IMR-90 (cell line): ENCODE data around the gene TSR3. TPM values are rescaled to one million over a fixed set of nuclear protein-coding genes. Genes with fewer than 3 reads are reported as not detected.

Source experiments
- ATAC-seq: fragments of 200-7000 bp; cut with Tn5 transposase; 2 replicates; pipeline ENCODE4 v1.9.1; 2020; ENCODE audit warnings: low read depth, mild to moderate bottlenecking, moderate library complexity
- BruUV-seq: library from RNA; stranded (reverse); fragments of 400-500 nt; replicated peaks from 2 replicates; lab custom pipeline; 2021; lab: Mats Ljungman, UMichigan
- CTCF ChIA-PET: fragments of 300-600 bp; formaldehyde crosslinking; extraction: SDS; loops from one replicate; lab custom pipeline; 2021; ENCODE audit warnings: antibody characterized with exemption; lab: Yijun Ruan, JAX
- POLR2A ChIA-PET: fragments of 300-600 bp; sonication (Branson Sonifier 250); formaldehyde crosslinking; loops from one replicate; lab custom pipeline; 2022; ENCODE audit warnings: antibody characterized with exemption; ENCODE audit not compliant: unreplicated experiment; lab: Charles Lee
- DNase-seq: peaks from one replicate; pipeline ENCODE4 v3.0.0; 2013
- H2AFZ ChIP-seq: replicated peaks from 2 replicates; pipeline ENCODE3; 2013; ENCODE audit warnings: low read length, mild to moderate bottlenecking; ENCODE audit not compliant: poor library complexity
- H2AK5ac ChIP-seq: 2 replicates; pipeline ENCODE4 v1.6.1; 2013; ENCODE audit warnings: low read depth, low read length, inconsistent platforms
- H2AK9ac ChIP-seq: replicated peaks from 2 replicates; pipeline ENCODE3; 2013; ENCODE audit warnings: mild to moderate bottlenecking, low read depth, low read length, moderate library complexity; ENCODE audit not compliant: poor library complexity
- H2BK120ac ChIP-seq: 2 replicates; pipeline ENCODE4 v1.6.1; 2013; ENCODE audit warnings: low read depth, low read length, inconsistent platforms
- H2BK15ac ChIP-seq: 3 replicates; pipeline ENCODE4 v1.6.1; 2013; ENCODE audit warnings: low read depth, low read length, inconsistent platforms
- H2BK20ac ChIP-seq: 2 replicates; pipeline ENCODE4 v1.6.1; 2013; ENCODE audit warnings: low read depth, mild to moderate bottlenecking, inconsistent platforms, low read length, moderate library complexity
- H2BK5ac ChIP-seq: 2 replicates; pipeline ENCODE4 v1.6.1; 2013; ENCODE audit warnings: mild to moderate bottlenecking, low read depth, low read length, inconsistent platforms; ENCODE audit not compliant: poor library complexity, severe bottlenecking
- H3K14ac ChIP-seq: replicated peaks from 2 replicates; pipeline ENCODE4 v1.6.1; 2013; ENCODE audit warnings: low read depth, low read length, inconsistent platforms
- H3K18ac ChIP-seq: 2 replicates; pipeline ENCODE4 v1.6.1; 2013; ENCODE audit warnings: low read depth, low read length, control low read depth
- H3K23ac ChIP-seq: 2 replicates; pipeline ENCODE4 v1.6.1; 2013; ENCODE audit warnings: low read depth, low read length, inconsistent platforms
- H3K27ac ChIP-seq: 2 replicates; pipeline ENCODE4 v1.5.1; 2013; ENCODE audit warnings: mild to moderate bottlenecking, control low read depth, low read length; ENCODE audit not compliant: insufficient read depth
- H3K27me3 ChIP-seq: 2 replicates; pipeline ENCODE4 v1.6.1; 2013; ENCODE audit warnings: low read length; ENCODE audit not compliant: control insufficient read depth, insufficient read depth
- H3K36me3 ChIP-seq: 2 replicates; pipeline ENCODE4 v1.6.1; 2013; ENCODE audit warnings: low read length, mixed read lengths; ENCODE audit not compliant: control insufficient read depth, insufficient read depth
- H3K4ac ChIP-seq: 2 replicates; pipeline ENCODE4 v1.6.1; 2013; ENCODE audit warnings: low read depth, low read length, inconsistent platforms
- H3K4me1 ChIP-seq: 2 replicates; pipeline ENCODE4 v1.6.1; 2013; ENCODE audit warnings: low read length, mixed read lengths; ENCODE audit not compliant: control insufficient read depth, insufficient read depth
- H3K4me2 ChIP-seq: 2 replicates; pipeline ENCODE4 v1.6.1; 2013; ENCODE audit warnings: low read depth, mild to moderate bottlenecking, control low read depth, low read length, moderate library complexity
- H3K4me3 ChIP-seq: 2 replicates; pipeline ENCODE4 v1.5.1; 2013; ENCODE audit warnings: low read depth, mild to moderate bottlenecking, control low read depth, low read length, moderate library complexity; ENCODE audit not compliant: insufficient read depth
- H3K56ac ChIP-seq: 2 replicates; pipeline ENCODE4 v1.6.1; 2013; ENCODE audit warnings: low read length, inconsistent platforms; ENCODE audit not compliant: insufficient read depth; ENCODE audit errors: extremely low read depth
- H3K79me1 ChIP-seq, 2 experiments: 2 replicates each; pipeline ENCODE4 v1.6.1; 2013; ENCODE audit warnings: low read length in 2 of 2, inconsistent platforms in 1 of 2, low read depth in 1 of 2
- H3K9ac ChIP-seq: 2 replicates; pipeline ENCODE4 v1.6.1; 2013; ENCODE audit warnings: low read depth, low read length, control low read depth
- H3K9me1 ChIP-seq: 2 replicates; pipeline ENCODE4 v1.6.1; 2013; ENCODE audit warnings: low read length, inconsistent platforms; ENCODE audit not compliant: insufficient read depth
- H3K9me3 ChIP-seq: 2 replicates; pipeline ENCODE4 v1.6.1; 2013; ENCODE audit warnings: low read length; ENCODE audit not compliant: control insufficient read depth, insufficient read depth
- H4K20me1 ChIP-seq: 2 replicates; pipeline ENCODE4 v1.6.1; 2013; ENCODE audit warnings: low read length, inconsistent platforms; ENCODE audit not compliant: insufficient read depth
- H4K5ac ChIP-seq: 2 replicates; pipeline ENCODE4 v1.6.1; 2013; ENCODE audit warnings: mild to moderate bottlenecking, low read depth, low read length, control low read depth
- H4K8ac ChIP-seq, 2 experiments: 2 replicates each; pipeline ENCODE4 v1.6.1; 2013; ENCODE audit warnings: low read depth in 2 of 2, low read length in 2 of 2, control low read depth in 1 of 2, inconsistent platforms in 1 of 2
- H4K91ac ChIP-seq: 2 replicates; pipeline ENCODE4 v1.6.1; 2013; ENCODE audit warnings: low read depth, low read length, inconsistent platforms; ENCODE audit not compliant: insufficient read depth
- BHLHE40 ChIP-seq: fragments of 150-350 bp; IDR thresholded peaks from 2 replicates; pipeline ENCODE4 v1.6.1; 2016; ENCODE audit warnings: mild to moderate bottlenecking, low read depth, low read length
- CEBPB ChIP-seq: IDR thresholded peaks from 2 replicates; pipeline ENCODE4 v1.6.1; 2012; ENCODE audit warnings: low read depth, low read length, improper control_type of control experiment
- CHD1 ChIP-seq: IDR thresholded peaks from 2 replicates; pipeline ENCODE4 v1.6.1; 2012; ENCODE audit warnings: low read depth, low read length, improper control_type of control experiment
- CTCF ChIP-seq: conservative IDR thresholded peaks from 2 replicates; pipeline ENCODE4 v1.5.1; 2012; ENCODE audit warnings: mild to moderate bottlenecking, low read depth, low read length, improper control_type of control experiment
- ELK1 ChIP-seq: fragments of 150-350 bp; IDR thresholded peaks from 2 replicates; pipeline ENCODE4 v1.6.1; 2016; ENCODE audit warnings: low read depth, mild to moderate bottlenecking, low read length, moderate library complexity, borderline replicate concordance
- FOS ChIP-seq: fragments of 150-350 bp; IDR thresholded peaks from 2 replicates; pipeline ENCODE4 v1.6.1; 2016; ENCODE audit warnings: low read depth, low read length
- MAFK ChIP-seq: IDR thresholded peaks from 2 replicates; pipeline ENCODE4 v1.6.1; 2012; ENCODE audit warnings: low read depth, low read length, improper control_type of control experiment
- MAZ ChIP-seq: IDR thresholded peaks from 2 replicates; pipeline ENCODE4 v1.6.1; 2012; ENCODE audit warnings: low read depth, mild to moderate bottlenecking, low read length, improper control_type of control experiment, moderate library complexity, borderline replicate concordance
- MXI1 ChIP-seq: IDR thresholded peaks from 2 replicates; pipeline ENCODE4 v1.6.1; 2012; ENCODE audit warnings: low read depth, mild to moderate bottlenecking, low read length, moderate library complexity, borderline replicate concordance
- NFE2L2 ChIP-seq: fragments of 150-350 bp; IDR thresholded peaks from 2 replicates; pipeline ENCODE4 v1.6.1; 2016; ENCODE audit warnings: low read depth, mild to moderate bottlenecking, low read length
- POLR2A ChIP-seq: IDR thresholded peaks from 2 replicates; pipeline ENCODE4 v1.6.1; 2012; ENCODE audit warnings: mild to moderate bottlenecking, low read depth, low read length
- RAD21 ChIP-seq: IDR thresholded peaks from 2 replicates; pipeline ENCODE4 v1.6.1; 2012; ENCODE audit warnings: low read length, improper control_type of control experiment
- RCOR1 ChIP-seq: IDR thresholded peaks from 2 replicates; pipeline ENCODE4 v1.6.1; 2012; ENCODE audit warnings: mild to moderate bottlenecking, low read length, improper control_type of control experiment; ENCODE audit not compliant: insufficient replicate concordance
- RFX5 ChIP-seq: IDR thresholded peaks from 2 replicates; pipeline ENCODE4 v1.8.0; 2012; ENCODE audit warnings: low read depth, mild to moderate bottlenecking, low read length, moderate library complexity
- SMC3 ChIP-seq: fragments of 150-350 bp; IDR thresholded peaks from 2 replicates; pipeline ENCODE4 v1.6.1; 2016; ENCODE audit warnings: low read depth, mild to moderate bottlenecking, antibody characterized with exemption, low read length, moderate library complexity
- USF2 ChIP-seq: fragments of 150-350 bp; IDR thresholded peaks from 2 replicates; pipeline ENCODE4 v1.6.1; 2017; ENCODE audit warnings: mild to moderate bottlenecking, antibody characterized with exemption, low read length, low read depth
- WGBS, 2 experiments: methylation state at CpG; one replicate each; pipeline versions ENCODE4 v1.1.5 to v1.1.7; 2013; ENCODE audit warnings: missing lambda C conversion rate in 2 of 2; ENCODE audit not compliant: insufficient read length in 1 of 2; ENCODE audit errors: extremely low coverage in 2 of 2; 5-methylcytosine and 5-hydroxymethylcytosine counted together
- dilution Hi-C: fragments of 300-500 bp; cut with HindIII; formaldehyde crosslinking; loops from one replicate; pipeline ENCODE4 v1.14.3; 2018; ENCODE audit warnings: low sequenced_read_pairs; ENCODE audit not compliant: unreplicated experiment
- in situ Hi-C: fragments of 300-500 bp; cut with MboI; formaldehyde crosslinking; loops from 3 replicates; pipeline ENCODE4 v1.14.3; 2019; ENCODE audit warnings: low sequenced_read_pairs, inconsistent platforms, mixed read lengths
- intact Hi-C: fragments of 100-400 bp; cut with micrococcal nuclease; formaldehyde crosslinking; loops from 2 replicates; pipeline ENCODE4 v1.10.0; 2022
- polyA plus RNA-seq, 3 experiments: library from polyadenylated mRNA; depleted of rRNA; stranded (reverse); fragments of >200 nt; gene quantifications; 2 replicates each; pipeline ENCODE4 v1.2.3, GENCODE V29; 2012; ENCODE audit warnings: low replicate concordance in 1 of 3
- total RNA-seq: library from RNA; depleted of rRNA; stranded (reverse); fragments of >200 nt; gene quantifications from 2 replicates; pipeline ENCODE4 v1.2.3, GENCODE V29; 2012

The TSR3 gene
- total and polyA plus RNA-seq, 2 of the 4 experiments (the other 2 are of a cell fraction) = 38.0 to 52.9 TPM

GRCh38 chr16:1366060-1366711, 14.5 kb upstream of the TSR3 start:
- Histone ChIP-seq H3K4me1 (no peaks in the 10 kb centered on the region), H3K56ac (no peak overlapping the region), H3K4me3 (no peak overlapping the region), H3K79me1 (peaks cover 2 to 26% of the 10 kb centered on the region in 2 experiments; a peak in 3 of 4 replicates), H3K9ac (no peak overlapping the region), H2BK120ac (no peak overlapping the region), H4K20me1 (peaks cover 7% of the 10 kb centered on the region; the same call in 1 of the 2 replicates), H4K5ac (no peak overlapping the region), H3K27ac (no peak overlapping the region), H2AK5ac (no peak overlapping the region), H3K4ac (no peak overlapping the region), H4K8ac (no peak overlapping the region), H3K27me3 (no peaks in the 10 kb centered on the region), H4K91ac (no peak overlapping the region), H2BK20ac (no peak overlapping the region), H3K9me1 (no peaks in the 10 kb centered on the region), H3K36me3 (peaks cover 54% of the 10 kb centered on the region), H3K14ac (no peak overlapping the region), H3K18ac (no peak overlapping the region), H3K4me2 (no peak overlapping the region), H2BK5ac (no peak overlapping the region), H3K23ac (no peak overlapping the region), H3K9me3 (no peaks in the 10 kb centered on the region), H2BK15ac (no peak overlapping the region), H2AK9ac (no peak overlapping the region), H2AFZ (peak overlapping the region; percentile 21)
- dilution Hi-C loops (no loop called here), intact Hi-C loops (no loop called here), in situ Hi-C loops (no loop called here)
- no peak for DNase-seq
- CTCF ChIA-PET = no interaction called here
- 96% methylated on average over 13 of the region's 29 CpGs; no CpG with 5 or more reads in 1 of the 2 experiments for WGBS, 2 experiments
- TF ChIP-seq USF2 (no peak), MXI1 (no peak), SMC3 (no peak), RFX5 (no peak), ELK1 (no peak), MAZ (no peak), RAD21 (no peak), RCOR1 (no peak), POLR2A (no peak), CEBPB (no peak), MAFK (no peak), NFE2L2 (no peak), FOS (no peak), BHLHE40 (no peak), CHD1 (no peak), CTCF (no peak)
- POLR2A ChIA-PET = no interaction called here
- no TSS peak for BruUV-seq
- no peak for ATAC-seq
